Ascending aorta (tissue), 2 donors: ENCODE results near the gene KIF26B. TPM values are rescaled to one million over a fixed set of nuclear protein-coding genes. Genes with fewer than 3 reads are reported as not detected.
"Not testable (repeated sequence)": the region's sequence is repeated elsewhere in the genome, so short reads cannot be mapped to it uniquely, and the experiment has no call there.

Experiments used
- DNase-seq, 2 donors: peaks; one replicate each; pipeline ENCODE4 v3.0.0-alpha.2; 2019; ENCODE audit warnings: low spot score in 2 of 2
- H3K27ac ChIP-seq, 2 donors: fragments of 200-600 bp; sonication (generic); one replicate each; pipeline ENCODE4 v1.5.1; 2016 to 2017; ENCODE audit warnings: mild to moderate bottlenecking in 1 of 2
- H3K27me3 ChIP-seq: fragments of 200-600 bp; sonication (generic); one replicate; pipeline ENCODE4 v1.5.1; 2017
- H3K36me3 ChIP-seq, 2 donors: fragments of 200-600 bp; sonication (generic); one replicate each; pipeline ENCODE4 v1.5.1; 2016
- H3K4me1 ChIP-seq, 2 donors: fragments of 200-600 bp; sonication (generic); one replicate each; pipeline ENCODE4 v1.5.1; 2016 to 2017; ENCODE audit warnings: mild to moderate bottlenecking in 1 of 2
- H3K4me3 ChIP-seq, 2 donors: fragments of 200-600 bp; sonication (generic); one replicate each; pipeline ENCODE4 v1.5.1; 2016 to 2017; ENCODE audit warnings: mild to moderate bottlenecking in 1 of 2
- H3K9me3 ChIP-seq, 2 donors: fragments of 200-600 bp; sonication (generic); one replicate each; pipeline ENCODE4 v1.5.1; 2016
- CTCF ChIP-seq, 3 experiments: fragments of 200-600 bp in 2 of 3; fragments of 450-650 bp in 1 of 3; sonication (generic) in 2 of 3; IDR thresholded peaks; one replicate each; pipeline ENCODE4 v1.5.1; 2016 to 2019; ENCODE audit warnings: antibody characterized with exemption in 3 of 3, mild to moderate bottlenecking in 1 of 3, moderate library complexity in 1 of 3
- intact Hi-C: fragments of 100-400 bp; cut with DNase I; formaldehyde crosslinking; loops from one replicate; pipeline ENCODE4 v1.15.1; 2023
- total RNA-seq: library from RNA; depleted of rRNA; stranded (reverse); fragments of >200 nt; gene quantifications from one replicate; pipeline ENCODE4 v1.1.0, GENCODE V29; 2016

The KIF26B gene
- total RNA-seq, 1 donor from 2014 or later: not detected

- Histone ChIP-seq H3K4me3 (no peak overlapping the region), H3K36me3 (no peaks in the 10 kb centered on the region), H3K4me1 (no peaks in the 10 kb centered on the region), H3K27me3 (no peaks in the 10 kb centered on the region), H3K27ac (no peak overlapping the region), H3K9me3 (no peaks in the 10 kb centered on the region)
- intact Hi-C loops: no loop called here
- no peak for DNase-seq
- no peak for TF ChIP-seq CTCF (IDR thresholded peaks at IDR 0.05)
Observed at GRCh38 chr1:245348626-245349025, 193.8 kb downstream of the KIF26B start.

GRCh38 chr1:245353411-245353810 is 198.6 kb downstream of the KIF26B start:
- Histone ChIP-seq H3K27ac (no peak overlapping the region), H3K4me1 (no peaks in the 10 kb centered on the region), H3K9me3 (no peaks in the 10 kb centered on the region), H3K4me3 (no peak overlapping the region), H3K36me3 (no peaks in the 10 kb centered on the region), H3K27me3 (no peaks in the 10 kb centered on the region)
- no peak for DNase-seq
- TF ChIP-seq CTCF (IDR thresholded peaks at IDR 0.05): no peak
- intact Hi-C loops: no loop called here

- intact Hi-C loops: no loop called here
- Histone ChIP-seq H3K9me3 (no peaks in the 10 kb centered on the region), H3K36me3 (no peaks in the 10 kb centered on the region), H3K4me3 (no peak overlapping the region), H3K27ac (no peak overlapping the region), H3K27me3 (no peaks in the 10 kb centered on the region), H3K4me1 (no peaks in the 10 kb centered on the region)
- no peak for DNase-seq
- no peak for TF ChIP-seq CTCF (IDR thresholded peaks at IDR 0.05)
Observed at GRCh38 chr1:245353915-245354775, 199.4 kb downstream of the KIF26B start.

- H3K36me3 ChIP-seq, DNase-seq, H3K27ac ChIP-seq, H3K4me3 ChIP-seq, H3K9me3 ChIP-seq, intact Hi-C loops, H3K27me3 ChIP-seq, H3K4me1 ChIP-seq: not testable (repeated sequence)
Observed at GRCh38 chr1:245355851-245356630, 201.3 kb downstream of the KIF26B start.

- Histone ChIP-seq H3K4me1 (no peaks in the 10 kb centered on the region), H3K4me3 (no peak overlapping the region), H3K9me3 (no peaks in the 10 kb centered on the region), H3K27me3 (no peaks in the 10 kb centered on the region), H3K36me3 (no peaks in the 10 kb centered on the region), H3K27ac (no peak overlapping the region)
- TF ChIP-seq CTCF (IDR thresholded peaks at IDR 0.05): no peak
- DNase-seq: no peak
- intact Hi-C loops: no loop called here
Observed at GRCh38 chr1:245356891-245357585, 202.3 kb downstream of the KIF26B start.

- DNase-seq, H3K4me1 ChIP-seq, H3K9me3 ChIP-seq, H3K4me3 ChIP-seq, H3K36me3 ChIP-seq, H3K27me3 ChIP-seq, intact Hi-C loops, H3K27ac ChIP-seq: not testable (repeated sequence)
Observed at GRCh38 chr1:245359101-245359680, 204.4 kb downstream of the KIF26B start.
